Measurements from ENCODE around the gene SLC7A8.

DNA sequence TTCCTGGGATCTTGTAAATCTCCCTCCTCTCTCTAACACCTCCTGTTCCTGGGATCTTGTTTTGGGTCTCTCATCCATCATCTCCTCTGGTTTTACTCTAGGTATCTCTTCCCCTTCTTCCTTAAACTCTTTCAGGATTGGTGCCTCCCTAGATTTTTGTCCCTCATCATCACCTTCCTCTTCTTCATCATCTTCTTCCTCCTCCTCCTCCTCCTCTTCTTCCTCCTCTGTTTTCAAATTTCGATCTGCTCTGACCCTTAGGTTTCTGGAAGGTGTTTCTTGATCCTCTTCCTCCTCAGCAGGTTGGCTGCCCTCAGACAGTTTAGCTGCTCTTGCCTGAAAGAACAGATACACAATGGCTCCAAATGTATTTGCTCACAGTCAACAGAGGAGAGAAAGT is 103.0 kb downstream of the SLC7A8 start:
- TF ChIP-seq, protein P1, sequence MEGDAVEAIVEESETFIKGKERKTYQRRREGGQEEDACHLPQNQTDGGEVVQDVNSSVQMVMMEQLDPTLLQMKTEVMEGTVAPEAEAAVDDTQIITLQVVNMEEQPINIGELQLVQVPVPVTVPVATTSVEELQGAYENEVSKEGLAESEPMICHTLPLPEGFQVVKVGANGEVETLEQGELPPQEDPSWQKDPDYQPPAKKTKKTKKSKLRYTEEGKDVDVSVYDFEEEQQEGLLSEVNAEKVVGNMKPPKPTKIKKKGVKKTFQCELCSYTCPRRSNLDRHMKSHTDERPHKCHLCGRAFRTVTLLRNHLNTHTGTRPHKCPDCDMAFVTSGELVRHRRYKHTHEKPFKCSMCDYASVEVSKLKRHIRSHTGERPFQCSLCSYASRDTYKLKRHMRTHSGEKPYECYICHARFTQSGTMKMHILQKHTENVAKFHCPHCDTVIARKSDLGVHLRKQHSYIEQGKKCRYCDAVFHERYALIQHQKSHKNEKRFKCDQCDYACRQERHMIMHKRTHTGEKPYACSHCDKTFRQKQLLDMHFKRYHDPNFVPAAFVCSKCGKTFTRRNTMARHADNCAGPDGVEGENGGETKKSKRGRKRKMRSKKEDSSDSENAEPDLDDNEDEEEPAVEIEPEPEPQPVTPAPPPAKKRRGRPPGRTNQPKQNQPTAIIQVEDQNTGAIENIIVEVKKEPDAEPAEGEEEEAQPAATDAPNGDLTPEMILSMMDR (IDR thresholded peaks at IDR 0.05) = no peak
- TF ChIP-seq POLR2A (IDR thresholded peaks at IDR 0.05) = no peak

Measured in adrenal gland (tissue), 5 donors.